ENCODE measurements around the gene ARID5A.
A peak's percentile ranks its signal among the peaks of the same experiment; 100 is the strongest.

The ARID5A gene

GRCh38 chr2:96507957-96508520 is 28.5 kb upstream of the ARID5A start:
- DNase-seq (ENCODE audit: low spot score): no peak

GRCh38 chr2:96508521-96509113 is 27.9 kb upstream of the ARID5A start:
- DNase-seq (ENCODE audit: low spot score): no peak

GRCh38 chr2:96509114-96509846 is 27.3 kb upstream of the ARID5A start:
- DNase-seq (ENCODE audit: low spot score): peak; percentile 70

GRCh38 chr2:96509847-96510230 is 26.7 kb upstream of the ARID5A start:
- DNase-seq (ENCODE audit: low spot score): no peak

GRCh38 chr2:96510931-96511595 is 25.5 kb upstream of the ARID5A start:
- DNase-seq (ENCODE audit: low spot score): no peak

- DNase-seq (ENCODE audit: low spot score): no peak
These were observed 24.7 kb upstream of the ARID5A start for GRCh38 chr2:96511851-96512250.

GRCh38 chr2:96512341-96512740 is 24.2 kb upstream of the ARID5A start:
- DNase-seq (ENCODE audit: low spot score): no peak

GRCh38 chr2:96514521-96514920 is 22.0 kb upstream of the ARID5A start:
- no peak for DNase-seq (ENCODE audit: low spot score)

- no peak for DNase-seq (ENCODE audit: low spot score)
These were observed 19.5 kb upstream of the ARID5A start for GRCh38 chr2:96517079-96517478.

GRCh38 chr2:96520231-96520630 is 16.3 kb upstream of the ARID5A start:
- no peak for DNase-seq (ENCODE audit: low spot score)

GRCh38 chr2:96520697-96521096 is 15.9 kb upstream of the ARID5A start:
- DNase-seq (ENCODE audit: low spot score): no peak

- no peak for DNase-seq (ENCODE audit: low spot score)
These were observed 15.3 kb upstream of the ARID5A start for GRCh38 chr2:96521219-96521618.

- no peak for DNase-seq (ENCODE audit: low spot score)
These were observed 14.0 kb upstream of the ARID5A start for GRCh38 chr2:96522304-96523203.

- DNase-seq (ENCODE audit: low spot score): no peak
These were observed 12.7 kb upstream of the ARID5A start for GRCh38 chr2:96523659-96524481.

GRCh38 chr2:96524482-96525210 is 11.9 kb upstream of the ARID5A start:
- DNase-seq (ENCODE audit: low spot score): no peak

GRCh38 chr2:96525211-96525507 is 11.4 kb upstream of the ARID5A start:
- no peak for DNase-seq (ENCODE audit: low spot score)

- DNase-seq (ENCODE audit: low spot score): no peak
These were observed 10.4 kb upstream of the ARID5A start for GRCh38 chr2:96526101-96526591.

GRCh38 chr2:96526615-96527285 is 9.8 kb upstream of the ARID5A start:
- no peak for DNase-seq (ENCODE audit: low spot score)

- DNase-seq (ENCODE audit: low spot score): no peak
These were observed 9.1 kb upstream of the ARID5A start for GRCh38 chr2:96527286-96528005.
